ENCODE measurements around the gene CBS.

The CBS gene

GRCh38 chr21:43004926-43005325 is 70.7 kb downstream of the CBS start:
- Histone ChIP-seq H3K27ac (no peak overlapping the region), H3K36me3 (peaks cover 37% of the 10 kb centered on the region), H3K9me3 (ENCODE audit: severe bottlenecking) (peaks cover 4% of the 10 kb centered on the region), H3K4me3 (ENCODE audit: low read depth, low read length) (no peak overlapping the region), H3K27me3 (ENCODE audit: insufficient read depth, low read depth, severe bottlenecking) (no peaks in the 10 kb centered on the region)
- no peak for DNase-seq
- no peak for TF ChIP-seq CTCF (IDR thresholded peaks at IDR 0.05; ENCODE audit: low read depth, low read length)

Data from WERI-Rb-1 (cell line).